Right lobe of liver (tissue), 6 donors: Measurements from ENCODE around the gene CTIF. TPM values are rescaled to one million over a fixed set of nuclear protein-coding genes. Genes with fewer than 3 reads are reported as not detected.
A peak's percentile ranks its signal among the peaks of the same experiment; 100 is the strongest.

Source experiments
- ATAC-seq, 4 donors: fragments of 200-7000 bp; cut with Tn5 transposase; one replicate each; pipeline ENCODE4 v1.9.1; 2020; ENCODE audit warnings: mild to moderate bottlenecking in 4 of 4, moderate library complexity in 4 of 4
- DNase-seq, 3 donors: peaks; one replicate each; pipeline ENCODE4 v3.0.0-alpha.2; 2020
- H3K27ac ChIP-seq, 3 donors: fragments of 200-600 bp; one replicate each; pipeline ENCODE4 v1.8.0; 2022
- H3K27me3 ChIP-seq, 2 donors: fragments of 200-600 bp; one replicate each; pipeline ENCODE4 v1.8.0; 2022
- H3K36me3 ChIP-seq, 4 donors: fragments of 200-600 bp; sonication (generic) in 1 of 4; one replicate each; pipeline versions ENCODE4 v1.5.1 to v1.8.0; 2017 to 2022; ENCODE audit warnings: control low read depth in 1 of 4
- H3K4me1 ChIP-seq, 4 donors: fragments of 200-600 bp; sonication (generic) in 1 of 4; one replicate each; pipeline versions ENCODE4 v1.5.1 to v1.8.0; 2017 to 2022; ENCODE audit warnings: control low read depth in 1 of 4
- H3K4me3 ChIP-seq, 3 donors: fragments of 200-600 bp; one replicate each; pipeline ENCODE4 v1.8.0; 2022
- H3K9me3 ChIP-seq, 4 donors: fragments of 200-600 bp; sonication (generic) in 1 of 4; one replicate each; pipeline versions ENCODE4 v1.5.1 to v1.8.0; 2017 to 2022; ENCODE audit warnings: control low read depth in 1 of 4
- POLR2A ChIP-seq: fragments of 450-650 bp; IDR thresholded peaks from one replicate; pipeline ENCODE4 v1.6.1; 2017; ENCODE audit warnings: antibody characterized with exemption, mild to moderate bottlenecking
- WGBS: methylation state at CpG from one replicate; pipeline ENCODE4 v1.1.6; 2018; ENCODE audit warnings: low coverage, low lambda C conversion rate; ENCODE audit not compliant: insufficient coverage; ENCODE audit errors: missing lambda C conversion rate; 5-methylcytosine and 5-hydroxymethylcytosine counted together
- intact Hi-C, 2 donors: fragments of 100-400 bp; cut with DNase I; formaldehyde crosslinking; loops; one replicate each; pipeline versions ENCODE4 v1.11.2 to v1.14.1; 2022
- total RNA-seq, 6 experiments: library from RNA; depleted of rRNA in 2 of 6; stranded (reverse); fragments of >200 nt in 2 of 6; fragmentation: NEBNext Ultra II Directional in 3 of 6; extraction: Animal tissue kit (Norgen Biotek cat#: 25700) in 3 of 6; gene quantifications; one replicate each; pipeline versions ENCODE4 v1.1.0 to v1.2.4, GENCODE V29; 2016 to 2023
- TF ChIP-seq, protein P1 (sequence below), 4 donors: fragments of 200-600 bp in 3 of 4; fragments of 450-650 bp in 1 of 4; IDR thresholded peaks; one replicate each; pipeline versions ENCODE4 v1.5.1 to v1.8.0; 2016 to 2022; ENCODE audit warnings: antibody characterized with exemption in 4 of 4, mild to moderate bottlenecking in 2 of 4
- donor health status: DM: no; HTN: yes; CAD: no.
- donor health status: DM: no; HTN: no; CAD: no.
- donor health status: DM: no; HTN: no; CAD: no.
- donor health status: DM: no; HTN: yes; CAD: no.
- donor health status: DM: no; HTN: yes; CAD: no.

The CTIF gene
- total RNA-seq, 6 experiments from 2014 or later = 29.0 to 60.6 (median 43.1) TPM

DNA sequence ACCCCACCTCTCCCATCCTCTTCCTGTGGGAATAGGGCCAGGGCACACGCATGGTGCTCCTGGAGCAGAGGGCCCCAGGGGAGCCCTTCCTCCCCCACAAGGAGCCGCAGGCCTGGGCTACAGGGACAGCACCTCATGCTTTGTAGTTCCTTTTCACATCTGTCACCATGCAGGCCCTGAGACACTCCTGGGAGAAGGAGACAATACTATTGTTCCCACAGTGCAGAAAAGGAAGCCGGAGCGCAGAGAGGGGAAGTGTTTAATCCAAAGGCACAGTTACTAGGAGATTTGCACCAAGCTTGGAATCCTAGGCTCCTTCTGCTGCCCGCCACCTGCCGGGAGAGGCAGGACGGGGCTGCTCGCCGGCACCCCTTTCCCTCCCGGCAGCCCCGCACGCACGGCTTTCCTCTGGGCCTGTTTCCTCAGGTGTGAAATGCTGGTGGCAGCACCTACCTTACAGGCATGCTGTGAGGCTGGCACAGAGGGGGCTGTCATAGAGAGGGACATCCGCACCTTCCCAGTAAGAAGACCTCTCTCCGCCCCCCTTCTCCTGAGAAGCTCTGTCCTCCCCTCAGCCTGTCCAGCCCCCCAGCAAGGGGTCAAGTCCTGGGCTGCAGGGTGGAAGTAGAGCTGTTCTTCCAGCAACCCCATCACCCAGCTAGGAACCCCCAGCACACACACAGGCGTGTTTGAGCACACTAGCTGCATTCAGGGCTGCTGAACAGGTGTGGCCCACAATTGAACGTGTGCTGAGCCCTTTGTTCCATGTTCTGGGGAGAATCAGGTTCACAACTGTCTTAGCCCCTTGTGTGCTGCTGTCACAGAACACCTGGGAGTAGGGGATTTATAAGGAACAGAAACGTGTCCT, 349.3 kb downstream of the CTIF start:
- TF ChIP-seq POLR2A = no peak
- TF ChIP-seq, protein P1, sequence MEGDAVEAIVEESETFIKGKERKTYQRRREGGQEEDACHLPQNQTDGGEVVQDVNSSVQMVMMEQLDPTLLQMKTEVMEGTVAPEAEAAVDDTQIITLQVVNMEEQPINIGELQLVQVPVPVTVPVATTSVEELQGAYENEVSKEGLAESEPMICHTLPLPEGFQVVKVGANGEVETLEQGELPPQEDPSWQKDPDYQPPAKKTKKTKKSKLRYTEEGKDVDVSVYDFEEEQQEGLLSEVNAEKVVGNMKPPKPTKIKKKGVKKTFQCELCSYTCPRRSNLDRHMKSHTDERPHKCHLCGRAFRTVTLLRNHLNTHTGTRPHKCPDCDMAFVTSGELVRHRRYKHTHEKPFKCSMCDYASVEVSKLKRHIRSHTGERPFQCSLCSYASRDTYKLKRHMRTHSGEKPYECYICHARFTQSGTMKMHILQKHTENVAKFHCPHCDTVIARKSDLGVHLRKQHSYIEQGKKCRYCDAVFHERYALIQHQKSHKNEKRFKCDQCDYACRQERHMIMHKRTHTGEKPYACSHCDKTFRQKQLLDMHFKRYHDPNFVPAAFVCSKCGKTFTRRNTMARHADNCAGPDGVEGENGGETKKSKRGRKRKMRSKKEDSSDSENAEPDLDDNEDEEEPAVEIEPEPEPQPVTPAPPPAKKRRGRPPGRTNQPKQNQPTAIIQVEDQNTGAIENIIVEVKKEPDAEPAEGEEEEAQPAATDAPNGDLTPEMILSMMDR (IDR thresholded peaks at IDR 0.05) = no peak
- ATAC-seq = peak; percentile 42 to 72 (median 50)

DNA sequence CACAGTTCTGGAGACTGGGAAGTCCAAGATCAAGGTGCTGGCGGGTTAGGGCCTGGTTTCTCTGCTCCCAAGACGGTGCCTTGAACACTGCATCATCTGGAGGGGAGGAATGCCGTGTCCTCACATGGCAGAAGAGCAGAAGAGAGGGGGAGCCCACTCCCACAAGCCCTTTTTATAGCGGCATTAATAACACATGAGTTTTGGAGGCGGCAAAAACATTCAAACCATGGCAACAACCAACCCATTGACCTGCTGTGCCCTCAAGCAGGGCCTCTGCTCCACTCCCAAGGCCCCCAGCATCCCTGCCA, 349.9 kb downstream of the CTIF start:
- Histone ChIP-seq H3K9me3 (no peaks in the 10 kb centered on the region), H3K27me3 (no peaks in the 10 kb centered on the region), H3K36me3 (no peaks in the 10 kb centered on the region), H3K4me1 (peaks cover 0 to 4% (median 1%) of the 10 kb centered on the region in 4 donors), H3K4me3 (no peak overlapping the region), H3K27ac (no peak overlapping the region)
- no peak for DNase-seq
- TF ChIP-seq, protein P1 (IDR thresholded peaks at IDR 0.05) = no peak
- no peak for TF ChIP-seq POLR2A
- ATAC-seq = no peak
- intact Hi-C loops = no loop called here
- no CpG with 5 or more reads among the region's 5 CpGs for WGBS

More for the DNA sequence above, 349.3 kb downstream of the CTIF start:
- Histone ChIP-seq H3K27me3 (no peaks in the 10 kb centered on the region), H3K4me1 (no peaks in the 10 kb centered on the region), H3K4me3 (no peak overlapping the region), H3K36me3 (no peaks in the 10 kb centered on the region), H3K27ac (no peak overlapping the region), H3K9me3 (no peaks in the 10 kb centered on the region)
- 88% methylated on average over 5 of the region's 18 CpGs for WGBS
- DNase-seq = no peak
- intact Hi-C loops = no loop called here

DNA sequence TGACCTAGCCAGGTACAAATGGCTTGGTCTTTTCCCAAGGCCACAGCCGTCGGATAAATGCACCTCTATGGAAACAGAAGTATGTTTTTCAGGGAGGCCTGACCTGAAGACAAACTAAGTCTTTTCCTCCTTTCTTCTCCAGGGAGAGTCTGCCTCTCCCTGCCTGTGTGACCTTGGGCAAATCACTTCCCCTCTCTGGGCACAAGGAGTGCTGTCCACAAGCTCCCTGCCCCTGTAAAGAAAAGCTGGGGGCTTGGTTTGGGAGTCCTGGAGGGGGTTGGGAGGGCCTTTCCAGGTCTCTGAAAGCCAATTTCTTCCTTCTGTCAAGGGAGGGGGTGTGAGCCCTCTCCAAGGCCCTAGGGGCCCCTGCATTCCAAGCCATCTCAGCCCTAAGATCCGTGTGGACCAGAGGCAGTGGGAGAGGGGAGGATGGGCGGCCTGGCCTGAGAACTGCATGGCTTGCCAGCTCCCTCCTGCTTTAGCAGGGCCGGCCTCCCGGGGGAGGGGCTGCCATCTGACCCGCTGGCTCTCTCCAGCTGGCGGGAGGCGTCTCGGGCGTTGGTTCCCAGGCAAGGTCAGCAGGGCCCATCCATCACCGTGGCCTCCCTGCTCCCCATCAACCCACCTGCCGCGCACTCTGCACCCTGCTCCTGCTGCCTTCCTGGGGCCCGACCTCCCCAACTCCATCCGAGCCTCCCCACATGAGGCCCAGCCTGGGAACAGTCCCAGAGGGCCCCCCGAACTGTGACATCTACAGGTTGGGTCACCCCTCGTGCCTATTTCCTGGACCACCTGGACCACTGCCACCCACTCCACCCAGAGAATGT, 350.5 kb downstream of the CTIF start:
- DNase-seq = no peak
- H3K4me1 ChIP-seq = peaks cover 0 to 6% (median 3%) of the 10 kb centered on the region in 4 donors
- H3K36me3 ChIP-seq = no peaks in the 10 kb centered on the region
- no peak overlapping the region for H3K4me3 ChIP-seq
- no peaks in the 10 kb centered on the region for H3K9me3 ChIP-seq
- no peak for TF ChIP-seq POLR2A
- TF ChIP-seq, protein P1 (IDR thresholded peaks at IDR 0.05) = no peak
- WGBS = no CpG with 5 or more reads among the region's 18 CpGs
- no peaks in the 10 kb centered on the region for H3K27me3 ChIP-seq
- H3K27ac ChIP-seq = no peak overlapping the region
- ATAC-seq = no peak
- intact Hi-C loops = no loop called here

DNA sequence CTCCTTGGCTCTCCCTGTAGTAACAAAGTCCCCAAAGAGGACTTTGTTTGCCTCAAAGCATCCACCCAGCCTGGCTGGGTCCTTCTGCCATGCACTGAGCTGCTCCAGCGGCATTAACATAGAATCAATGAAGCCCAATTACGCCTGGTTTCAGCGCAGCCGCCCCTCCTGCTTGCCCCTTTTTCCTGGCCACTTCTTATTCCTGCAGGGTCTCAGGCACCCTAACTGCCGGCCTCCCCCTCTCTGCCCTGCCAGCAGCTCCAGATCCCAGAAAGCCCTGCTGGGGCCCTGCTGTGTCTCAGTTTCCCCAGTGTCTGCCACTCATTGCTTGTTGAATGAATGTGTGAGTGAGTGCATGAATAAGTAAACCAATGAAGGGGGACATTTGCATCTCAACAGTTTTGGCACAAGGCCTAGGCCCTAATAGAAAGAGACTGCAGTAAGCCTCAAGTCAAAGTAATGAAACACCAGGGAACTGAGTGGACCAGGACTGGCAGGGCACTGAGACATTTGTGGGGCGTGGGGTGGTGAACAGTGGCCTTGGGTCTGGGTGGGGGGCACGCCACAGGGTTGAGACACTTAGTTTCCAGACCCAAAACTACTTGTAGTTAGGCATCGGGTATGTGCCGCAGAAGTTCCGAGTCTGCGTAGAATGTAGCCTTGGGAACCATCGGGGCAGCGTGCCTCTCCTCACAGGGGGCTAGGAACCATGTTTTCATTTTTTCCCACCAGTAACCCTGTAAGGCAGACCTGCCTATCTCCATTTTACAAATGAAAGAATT, 351.3 kb downstream of the CTIF start:
- no peak overlapping the region for H3K27ac ChIP-seq
- intact Hi-C loops = no loop called here
- no peaks in the 10 kb centered on the region for H3K27me3 ChIP-seq
- DNase-seq (no peak), ATAC-seq (no peak)
- no peak for TF ChIP-seq POLR2A
- TF ChIP-seq, protein P1 (IDR thresholded peaks at IDR 0.05) = no peak
- 100% methylated on average over 1 of the region's 13 CpGs for WGBS
- H3K9me3 ChIP-seq = no peaks in the 10 kb centered on the region
- no peak overlapping the region for H3K4me3 ChIP-seq
- H3K4me1 ChIP-seq = peaks cover 0 to 6% (median 3%) of the 10 kb centered on the region in 4 donors
- no peaks in the 10 kb centered on the region for H3K36me3 ChIP-seq
